Left lung (tissue), 10 donors: ENCODE results near the gene SLC2A1. TPM values are rescaled to one million over a fixed set of nuclear protein-coding genes. Genes with fewer than 3 reads are reported as not detected.
A peak's percentile ranks its signal among the peaks of the same experiment; 100 is the strongest.

ENCODE experiments used
- ATAC-seq: fragments of 200-7000 bp; cut with Tn5 transposase; one replicate; pipeline ENCODE4 v1.9.1; 2020; ENCODE audit warnings: moderate library complexity
- DNase-seq, 4 donors: peaks; one replicate each; pipeline ENCODE4 v3.0.0-alpha.2; 2013 to 2020
- H3K27ac ChIP-seq, 2 donors: fragments of 200-600 bp; sonication (generic) in 1 of 2; one replicate each; pipeline versions ENCODE4 v1.5.0 to v1.8.0; 2020 to 2021
- H3K27me3 ChIP-seq, 2 donors: fragments of 200-600 bp; sonication (generic) in 1 of 2; one replicate each; pipeline versions ENCODE4 v1.5.0 to v1.8.0; 2020 to 2021
- H3K36me3 ChIP-seq, 2 donors: fragments of 200-600 bp; sonication (generic) in 1 of 2; one replicate each; pipeline versions ENCODE4 v1.5.0 to v1.8.0; 2020 to 2021
- H3K4me1 ChIP-seq, 2 donors: fragments of 200-600 bp; one replicate each; pipeline ENCODE4 v1.8.0; 2021
- H3K4me3 ChIP-seq, 2 donors: fragments of 200-600 bp; sonication (generic) in 1 of 2; one replicate each; pipeline versions ENCODE4 v1.5.0 to v1.8.0; 2020 to 2021; ENCODE audit warnings: mild to moderate bottlenecking in 1 of 2
- H3K9me3 ChIP-seq, 2 donors: fragments of 200-600 bp; sonication (generic) in 1 of 2; one replicate each; pipeline versions ENCODE4 v1.5.0 to v1.8.0; 2020 to 2021
- intact Hi-C, 2 donors: fragments of 100-400 bp; cut with DNase I; formaldehyde crosslinking; loops; one replicate each; pipeline versions ENCODE4 v1.11.2 to v1.14.2; 2022
- polyA plus RNA-seq, 6 donors: library from polyadenylated mRNA; unstranded; fragments of 120-200 nt; gene quantifications; one replicate each; pipeline ENCODE4 v1.2.1, GENCODE V29; 2013; ENCODE audit not compliant: insufficient read length in 6 of 6
- total RNA-seq, 2 donors: library from RNA; stranded (reverse); fragmentation: NEBNext Ultra II Directional; extraction: Animal tissue kit (Norgen Biotek cat#: 25700); gene quantifications; one replicate each; pipeline ENCODE4 v1.2.1, GENCODE V29; 2021
- TF ChIP-seq, protein P1 (sequence below), 2 donors: fragments of 200-600 bp; sonication (generic) in 1 of 2; IDR thresholded peaks; one replicate each; pipeline versions ENCODE4 v1.5.0 to v1.8.0; 2021; ENCODE audit warnings: antibody characterized with exemption in 2 of 2
- donor health status: DM: no; HTN: yes; CAD: no.
- donor health status: DM: no; HTN: no; CAD: no.

The SLC2A1 gene
- total and polyA plus RNA-seq, 8 donors = 10.5 to 109 (median 48.0) TPM

DNA sequence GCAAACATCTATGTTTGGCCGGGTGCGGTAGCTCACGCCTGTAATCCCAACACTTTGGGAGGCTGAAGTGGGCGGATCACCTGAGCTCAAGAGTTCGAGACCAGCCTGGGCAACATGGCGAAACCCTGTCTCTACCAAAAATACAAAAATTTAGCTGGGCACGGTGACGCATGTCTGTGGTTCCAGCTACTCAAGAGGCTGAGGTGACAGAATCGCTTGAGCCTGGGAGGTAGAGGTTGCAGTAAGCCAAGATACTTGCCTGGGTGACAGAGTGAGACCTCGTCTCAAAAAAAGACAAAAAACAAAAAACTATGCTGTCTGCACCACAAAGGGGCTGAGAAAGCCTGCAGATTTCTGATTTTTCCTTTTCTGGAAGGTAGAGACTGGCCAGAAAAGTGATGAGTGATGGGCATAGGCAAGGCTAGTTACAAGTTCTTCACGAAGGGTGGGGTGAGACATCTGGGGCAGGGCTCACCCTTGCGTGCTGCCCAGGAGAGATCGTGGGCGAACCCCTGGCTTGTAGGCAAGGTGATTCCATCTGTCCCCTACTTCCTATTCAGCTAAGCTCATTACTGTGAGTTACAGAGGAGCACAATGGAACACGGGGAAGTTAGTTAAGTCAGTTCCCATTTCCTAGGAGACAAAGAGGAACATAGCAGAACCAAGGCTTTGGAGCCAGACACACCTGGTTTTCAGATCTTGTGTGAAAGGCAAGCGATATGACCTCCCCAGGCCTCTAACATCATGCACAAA lies 3.2 kb downstream of the SLC2A1 start:
- Histone ChIP-seq H3K4me3 (no peak overlapping the region), H3K27ac (no peak overlapping the region), H3K36me3 (no peaks in the 10 kb centered on the region), H3K4me1 (peaks cover 4 to 32% of the 10 kb centered on the region in 2 donors), H3K9me3 (no peaks in the 10 kb centered on the region), H3K27me3 (peaks cover 0 to 35% of the 10 kb centered on the region in 2 donors)
- TF ChIP-seq, protein P1, sequence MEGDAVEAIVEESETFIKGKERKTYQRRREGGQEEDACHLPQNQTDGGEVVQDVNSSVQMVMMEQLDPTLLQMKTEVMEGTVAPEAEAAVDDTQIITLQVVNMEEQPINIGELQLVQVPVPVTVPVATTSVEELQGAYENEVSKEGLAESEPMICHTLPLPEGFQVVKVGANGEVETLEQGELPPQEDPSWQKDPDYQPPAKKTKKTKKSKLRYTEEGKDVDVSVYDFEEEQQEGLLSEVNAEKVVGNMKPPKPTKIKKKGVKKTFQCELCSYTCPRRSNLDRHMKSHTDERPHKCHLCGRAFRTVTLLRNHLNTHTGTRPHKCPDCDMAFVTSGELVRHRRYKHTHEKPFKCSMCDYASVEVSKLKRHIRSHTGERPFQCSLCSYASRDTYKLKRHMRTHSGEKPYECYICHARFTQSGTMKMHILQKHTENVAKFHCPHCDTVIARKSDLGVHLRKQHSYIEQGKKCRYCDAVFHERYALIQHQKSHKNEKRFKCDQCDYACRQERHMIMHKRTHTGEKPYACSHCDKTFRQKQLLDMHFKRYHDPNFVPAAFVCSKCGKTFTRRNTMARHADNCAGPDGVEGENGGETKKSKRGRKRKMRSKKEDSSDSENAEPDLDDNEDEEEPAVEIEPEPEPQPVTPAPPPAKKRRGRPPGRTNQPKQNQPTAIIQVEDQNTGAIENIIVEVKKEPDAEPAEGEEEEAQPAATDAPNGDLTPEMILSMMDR (IDR thresholded peaks at IDR 0.05) = no peak
- no peak for ATAC-seq
- DNase-seq = peak in 1 of 4 donors; percentile 11
- intact Hi-C loops = no loop called here

DNA sequence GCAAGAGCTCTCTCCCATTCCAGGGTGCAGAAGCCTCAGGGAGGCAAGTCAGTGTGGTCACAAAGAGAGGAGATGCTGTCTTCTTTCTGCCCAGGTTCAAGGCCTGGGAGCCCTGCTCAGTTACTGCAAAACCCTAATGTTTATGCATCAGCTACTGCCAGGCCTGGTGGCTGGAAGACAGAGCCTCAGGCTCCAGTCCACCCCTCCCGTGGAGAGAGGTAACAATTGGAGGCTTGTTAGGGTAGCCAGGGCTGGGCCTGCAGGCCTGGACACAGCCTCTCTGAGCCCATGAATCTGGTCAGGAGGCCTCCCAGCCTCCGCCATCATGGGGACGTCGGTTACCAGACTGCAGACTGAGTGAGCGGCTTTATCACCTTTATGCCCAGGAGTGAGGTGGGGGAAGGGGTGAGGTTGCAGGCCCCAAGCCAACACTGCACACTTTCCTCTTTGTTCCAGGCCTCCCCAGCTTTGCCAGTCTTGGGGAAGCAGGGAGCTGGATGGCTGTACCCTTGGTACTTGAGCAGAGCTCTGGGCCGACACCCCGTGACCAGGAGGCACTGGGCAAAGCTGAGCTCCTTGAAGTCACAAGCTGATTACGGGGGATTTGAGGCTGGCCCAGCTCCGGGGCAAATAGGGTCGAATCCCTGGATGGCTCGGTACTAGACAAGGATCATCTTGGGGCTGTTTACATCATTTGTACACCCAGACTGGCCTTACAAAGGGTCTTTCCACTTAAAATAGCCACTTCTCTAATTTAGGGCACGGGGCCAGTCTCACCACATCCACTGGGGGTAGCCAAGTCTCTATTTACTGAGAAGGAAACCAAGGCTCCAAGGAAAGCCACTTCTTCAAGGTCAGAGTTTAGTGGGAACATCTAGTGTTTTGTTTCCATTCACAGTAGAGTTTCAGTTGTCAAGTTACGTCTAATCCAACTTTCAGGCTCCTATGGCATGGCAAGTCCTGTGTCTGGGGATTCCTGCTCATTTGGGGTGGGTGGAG lies 5.2 kb downstream of the SLC2A1 start:
- peak in 1 of 4 donors; percentile 40 for DNase-seq
- Histone ChIP-seq H3K4me1 (peaks cover 6 to 26% of the 10 kb centered on the region in 2 donors), H3K27ac (no peak overlapping the region), H3K9me3 (no peaks in the 10 kb centered on the region), H3K36me3 (no peaks in the 10 kb centered on the region), H3K27me3 (peaks cover 0 to 14% of the 10 kb centered on the region in 2 donors), H3K4me3 (no peak overlapping the region)
- intact Hi-C loops = no loop called here
- ATAC-seq = no peak
- TF ChIP-seq, protein P1 (IDR thresholded peaks at IDR 0.05) = no peak

GRCh38 chr1:42952303-42953001 lies 6.2 kb downstream of the SLC2A1 start:
- Histone ChIP-seq H3K4me3 (no peak overlapping the region), H3K9me3 (no peaks in the 10 kb centered on the region), H3K27me3 (peaks cover 0 to 4% of the 10 kb centered on the region in 2 donors), H3K36me3 (no peaks in the 10 kb centered on the region), H3K4me1 (peaks cover 6 to 18% of the 10 kb centered on the region in 2 donors), H3K27ac (no peak overlapping the region)
- DNase-seq (peak in 1 of 4 donors; percentile 15), ATAC-seq (no peak)
- intact Hi-C loops = no loop called here
- TF ChIP-seq, protein P1 (IDR thresholded peaks at IDR 0.05) = no peak

DNA sequence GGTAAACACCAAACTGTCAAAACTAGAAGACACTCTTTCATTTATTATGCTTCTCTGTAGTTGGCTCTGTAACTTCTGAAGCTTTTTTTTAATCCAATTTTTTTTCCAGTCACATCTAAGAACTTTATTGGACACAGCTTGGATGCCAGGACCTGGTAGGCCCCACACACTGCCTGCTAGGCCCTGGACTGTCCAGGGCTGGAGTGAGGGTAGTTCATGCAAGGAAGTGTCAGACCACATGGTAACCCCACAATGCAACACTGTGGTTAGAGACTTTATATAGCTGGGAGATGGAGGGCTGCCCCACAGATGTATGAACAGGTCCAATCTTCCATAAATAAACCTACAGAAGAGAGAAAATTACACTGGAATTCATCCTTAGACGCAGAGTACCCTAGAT lies 7.1 kb downstream of the SLC2A1 start:
- no peak overlapping the region for H3K27ac ChIP-seq
- TF ChIP-seq, protein P1 (IDR thresholded peaks at IDR 0.05) = no peak
- intact Hi-C loops = no loop called here

More for the DNA sequence above, 7.1 kb downstream of the SLC2A1 start:
- ATAC-seq (no peak), DNase-seq (no peak)
- H3K9me3 ChIP-seq = no peaks in the 10 kb centered on the region
- H3K4me3 ChIP-seq = no peak overlapping the region
- H3K4me1 ChIP-seq = peaks cover 6 to 15% of the 10 kb centered on the region in 2 donors
- no peaks in the 10 kb centered on the region for H3K27me3 ChIP-seq
- no peaks in the 10 kb centered on the region for H3K36me3 ChIP-seq
